Activated CD4-positive, alpha-beta T cell treated with anti-CD3 and anti-CD28 coated beads, Interleukin-2, Interleukin-6, amounts not matched to agents 100 ng/mL and 50 ng/mL, durations not matched to agents 16 hours and 8 hours (primary cell): ENCODE measurements around the gene PDZRN4.
"Not testable (repeated sequence)": the region's sequence is repeated elsewhere in the genome, so short reads cannot be mapped to it uniquely, and the experiment has no call there.

ENCODE experiments used
- DNase-seq: peaks from one replicate; pipeline ENCODE4 v3.0.0-alpha.2; 2020

PDZRN4 gene

GRCh38 chr12:41585784-41586183, 397.7 kb downstream of the PDZRN4 start:
- peak; percentile 2 for DNase-seq

- no peak for DNase-seq
These were observed 399.5 kb downstream of the PDZRN4 start for GRCh38 chr12:41587574-41587973.

- no peak for DNase-seq
These were observed 401.8 kb downstream of the PDZRN4 start for GRCh38 chr12:41589878-41590277.

GRCh38 chr12:41596190-41596589, 408.1 kb downstream of the PDZRN4 start:
- DNase-seq = no peak

- DNase-seq = no peak
These were observed 416.7 kb downstream of the PDZRN4 start for GRCh38 chr12:41604830-41605229.

- DNase-seq = no peak
These were observed 417.6 kb downstream of the PDZRN4 start for GRCh38 chr12:41605545-41606305.

- DNase-seq = no peak
These were observed 418.6 kb downstream of the PDZRN4 start for GRCh38 chr12:41606468-41607445.

- no peak for DNase-seq
These were observed 424.9 kb downstream of the PDZRN4 start for GRCh38 chr12:41612892-41613557.

- DNase-seq = not testable (repeated sequence)
These were observed 427.1 kb downstream of the PDZRN4 start for GRCh38 chr12:41615174-41615573.

- no peak for DNase-seq
These were observed 431.6 kb downstream of the PDZRN4 start for GRCh38 chr12:41619705-41620104.

GRCh38 chr12:41621291-41621690, 433.2 kb downstream of the PDZRN4 start:
- no peak for DNase-seq
